Upper lobe of left lung (tissue), 4 donors: ENCODE data around the gene PSMD2.

ENCODE experiments used
- EP300 ChIP-seq, 4 donors: sonication (generic); formaldehyde crosslinking; IDR thresholded peaks; one replicate each; pipeline ENCODE4 v1.5.1; 2017; ENCODE audit warnings: antibody characterized with exemption in 4 of 4, control low read depth in 2 of 4
- POLR2A ChIP-seq, 4 donors: fragments of 450-650 bp; IDR thresholded peaks; one replicate each; pipeline ENCODE4 v1.5.1; 2016 to 2017; ENCODE audit warnings: antibody characterized with exemption in 4 of 4, mild to moderate bottlenecking in 2 of 4
- POLR2AphosphoS5 ChIP-seq, 2 donors: sonication (generic); formaldehyde crosslinking; IDR thresholded peaks; one replicate each; pipeline ENCODE4 v1.5.1; 2017; ENCODE audit warnings: antibody characterized with exemption in 2 of 2
- TF ChIP-seq, protein P1 (sequence below), 6 experiments: fragments of 450-650 bp in 4 of 6; fragments of 200-600 bp in 2 of 6; sonication (generic) in 2 of 6; IDR thresholded peaks; one replicate each; pipeline ENCODE4 v1.5.1; 2016 to 2019; ENCODE audit warnings: antibody characterized with exemption in 6 of 6

GRCh38 chr3:184337399-184337714 lies 38.3 kb downstream of the PSMD2 start, which contains the start of gene FAM131A:
- TF ChIP-seq, protein P1, sequence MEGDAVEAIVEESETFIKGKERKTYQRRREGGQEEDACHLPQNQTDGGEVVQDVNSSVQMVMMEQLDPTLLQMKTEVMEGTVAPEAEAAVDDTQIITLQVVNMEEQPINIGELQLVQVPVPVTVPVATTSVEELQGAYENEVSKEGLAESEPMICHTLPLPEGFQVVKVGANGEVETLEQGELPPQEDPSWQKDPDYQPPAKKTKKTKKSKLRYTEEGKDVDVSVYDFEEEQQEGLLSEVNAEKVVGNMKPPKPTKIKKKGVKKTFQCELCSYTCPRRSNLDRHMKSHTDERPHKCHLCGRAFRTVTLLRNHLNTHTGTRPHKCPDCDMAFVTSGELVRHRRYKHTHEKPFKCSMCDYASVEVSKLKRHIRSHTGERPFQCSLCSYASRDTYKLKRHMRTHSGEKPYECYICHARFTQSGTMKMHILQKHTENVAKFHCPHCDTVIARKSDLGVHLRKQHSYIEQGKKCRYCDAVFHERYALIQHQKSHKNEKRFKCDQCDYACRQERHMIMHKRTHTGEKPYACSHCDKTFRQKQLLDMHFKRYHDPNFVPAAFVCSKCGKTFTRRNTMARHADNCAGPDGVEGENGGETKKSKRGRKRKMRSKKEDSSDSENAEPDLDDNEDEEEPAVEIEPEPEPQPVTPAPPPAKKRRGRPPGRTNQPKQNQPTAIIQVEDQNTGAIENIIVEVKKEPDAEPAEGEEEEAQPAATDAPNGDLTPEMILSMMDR (IDR thresholded peaks at IDR 0.05): no peak
- TF ChIP-seq POLR2A (IDR thresholded peaks at IDR 0.05): no peak
- TF ChIP-seq POLR2AphosphoS5 (IDR thresholded peaks at IDR 0.05): no peak
- TF ChIP-seq EP300 (IDR thresholded peaks at IDR 0.05): no peak
